HEK293 (cell line): ENCODE measurements around the gene GPHB5.
"Not testable (repeated sequence)": the region's sequence is repeated elsewhere in the genome, so short reads cannot be mapped to it uniquely, and the experiment has no call there.

Experiments
- CTCF ChIA-PET: fragments of 350-600 bp; formaldehyde crosslinking; extraction: SDS; loops from one replicate; lab custom pipeline; 2021; ENCODE audit warnings: antibody characterized with exemption; lab: Yijun Ruan, JAX
- POLR2A ChIA-PET: fragments of 300-600 bp; formaldehyde crosslinking; extraction: SDS; loops from one replicate; lab custom pipeline; 2020; ENCODE audit warnings: antibody characterized with exemption, inconsistent platforms; lab: Yijun Ruan, JAX
- H3K27ac ChIP-seq: fragments of 200-500 bp; sonication (Bioruptor generic); 2 replicates; pipeline ENCODE4 v1.5.1; 2014; ENCODE audit warnings: low read depth, low read length, control low read depth, inconsistent platforms; ENCODE audit errors: extremely low read depth
- H3K36me3 ChIP-seq, 2 experiments: fragments of 200-500 bp in 1 of 2; sonication (Bioruptor generic) in 1 of 2; 1 replicate in 1 of 2; 2 replicates in 1 of 2; pipeline ENCODE4 v1.5.1; 2014 to 2017; ENCODE audit warnings: inconsistent platforms in 2 of 2, low read length in 2 of 2; ENCODE audit not compliant: control insufficient read depth in 2 of 2, insufficient read depth in 1 of 2
- H3K4me1 ChIP-seq: fragments of 200-500 bp; sonication (Bioruptor generic); 2 replicates; pipeline ENCODE4 v1.5.1; 2014; ENCODE audit warnings: mild to moderate bottlenecking, low read length, inconsistent platforms; ENCODE audit not compliant: control insufficient read depth, insufficient read depth
- H3K4me3 ChIP-seq: 2 replicates; pipeline ENCODE4 v1.5.1; 2011; ENCODE audit warnings: low read depth, mild to moderate bottlenecking, control low read depth, low read length, moderate library complexity
- H3K9me3 ChIP-seq: fragments of 200-500 bp; sonication (Bioruptor generic); 2 replicates; pipeline ENCODE4 v1.5.1; 2014; ENCODE audit warnings: low read depth, low read length, inconsistent platforms; ENCODE audit not compliant: control insufficient read depth, insufficient read depth
- FEZF1 ChIP-seq: fragments of 450-650 bp; formaldehyde crosslinking; IDR thresholded peaks from 2 replicates; pipeline ENCODE4 v1.5.1; 2016; ENCODE audit warnings: missing biosample characterization, missing genetic modification characterization
- GLIS1 ChIP-seq: fragments of 450-650 bp; formaldehyde crosslinking; IDR thresholded peaks from 2 replicates; pipeline ENCODE4 v1.5.1; 2016; ENCODE audit warnings: missing biosample characterization, missing genetic modification characterization
- KLF7 ChIP-seq: fragments of 450-650 bp; formaldehyde crosslinking; IDR thresholded peaks from 2 replicates; pipeline ENCODE4 v1.5.1; 2016; ENCODE audit warnings: missing biosample characterization, missing genetic modification characterization, borderline replicate concordance
- OSR2 ChIP-seq: fragments of 450-650 bp; formaldehyde crosslinking; IDR thresholded peaks from 2 replicates; pipeline ENCODE4 v1.5.1; 2016; ENCODE audit warnings: missing biosample characterization, missing genetic modification characterization
- OVOL3 ChIP-seq: fragments of 450-650 bp; formaldehyde crosslinking; IDR thresholded peaks from 2 replicates; pipeline ENCODE4 v1.5.1; 2016; ENCODE audit warnings: missing biosample characterization, missing genetic modification characterization
- PBX3 ChIP-seq: sonication (generic); formaldehyde crosslinking; IDR thresholded peaks from 2 replicates; pipeline ENCODE4 v1.8.1; 2022; ENCODE audit warnings: mild to moderate bottlenecking, moderate library complexity, missing genetic modification reagents
- SCRT2 ChIP-seq: fragments of 450-650 bp; formaldehyde crosslinking; IDR thresholded peaks from 2 replicates; pipeline ENCODE4 v1.5.1; 2016; ENCODE audit warnings: missing biosample characterization, missing genetic modification characterization
- ZBTB1 ChIP-seq: fragments of 450-650 bp; formaldehyde crosslinking; IDR thresholded peaks from 2 replicates; pipeline ENCODE4 v1.5.1; 2016; ENCODE audit warnings: missing biosample characterization, missing genetic modification characterization
- ZBTB6 ChIP-seq: fragments of 450-650 bp; formaldehyde crosslinking; IDR thresholded peaks from 2 replicates; pipeline ENCODE4 v1.5.1; 2017; ENCODE audit warnings: missing biosample characterization, missing genetic modification characterization
- ZNF121 ChIP-seq: fragments of 450-650 bp; formaldehyde crosslinking; IDR thresholded peaks from 2 replicates; pipeline ENCODE4 v1.5.1; 2016; ENCODE audit warnings: missing biosample characterization, missing genetic modification characterization
- ZNF223 ChIP-seq: fragments of 450-650 bp; formaldehyde crosslinking; IDR thresholded peaks from 2 replicates; pipeline ENCODE4 v1.5.1; 2016; ENCODE audit warnings: missing biosample characterization, missing genetic modification characterization
- ZNF324 ChIP-seq: fragments of 450-650 bp; formaldehyde crosslinking; IDR thresholded peaks from 2 replicates; pipeline ENCODE4 v1.5.1; 2016; ENCODE audit warnings: missing biosample characterization, missing genetic modification characterization
- ZNF416 ChIP-seq: fragments of 450-650 bp; formaldehyde crosslinking; IDR thresholded peaks from 2 replicates; pipeline ENCODE4 v1.5.1; 2016; ENCODE audit warnings: missing biosample characterization, missing genetic modification characterization
- ZNF473 ChIP-seq: fragments of 450-650 bp; formaldehyde crosslinking; IDR thresholded peaks from 2 replicates; pipeline ENCODE4 v1.5.1; 2017; ENCODE audit warnings: missing biosample characterization, missing genetic modification characterization
- ZNF501 ChIP-seq: fragments of 450-650 bp; formaldehyde crosslinking; IDR thresholded peaks from 2 replicates; pipeline ENCODE4 v1.5.1; 2016; ENCODE audit warnings: missing biosample characterization, missing genetic modification characterization
- ZNF654 ChIP-seq: fragments of 450-650 bp; formaldehyde crosslinking; IDR thresholded peaks from 2 replicates; pipeline ENCODE4 v1.5.1; 2016; ENCODE audit warnings: low read depth, missing biosample characterization, missing genetic modification characterization
- ZNF677 ChIP-seq: fragments of 450-650 bp; IDR thresholded peaks from 2 replicates; pipeline ENCODE4 v1.5.0; 2018; ENCODE audit warnings: missing biosample characterization, mild to moderate bottlenecking, missing genetic modification characterization, moderate library complexity
- ZNF701 ChIP-seq: fragments of 450-650 bp; formaldehyde crosslinking; IDR thresholded peaks from 2 replicates; pipeline ENCODE4 v1.5.1; 2016; ENCODE audit warnings: missing biosample characterization, missing genetic modification characterization
- ZNF777 ChIP-seq: fragments of 450-650 bp; formaldehyde crosslinking; IDR thresholded peaks from 2 replicates; pipeline ENCODE4 v1.5.1; 2017; ENCODE audit warnings: missing biosample characterization, missing genetic modification characterization, borderline replicate concordance
- ZSCAN4 ChIP-seq: fragments of 450-650 bp; formaldehyde crosslinking; IDR thresholded peaks from 2 replicates; pipeline ENCODE4 v1.5.1; 2017; ENCODE audit warnings: missing biosample characterization, missing genetic modification characterization

The GPHB5 gene

GRCh38 chr14:63282997-63283883, 35.5 kb downstream of the GPHB5 start:
- no peak for TF ChIP-seq PBX3 (CRISPR knock-in tag)
- TF ChIP-seq ZNF416 (tag by site-specific recombination), result no peak
- no peak for TF ChIP-seq ZBTB6
- TF ChIP-seq ZBTB1 (tag by site-specific recombination), result no peak
- TF ChIP-seq ZNF473 (tag by site-specific recombination), result no peak
- no peak for TF ChIP-seq GLIS1
- no peak for TF ChIP-seq ZSCAN4 (tag by site-specific recombination)
- TF ChIP-seq OSR2, result no peak
- TF ChIP-seq ZNF501 (tag by site-specific recombination), result no peak
- no peak for TF ChIP-seq ZNF777 (tag by site-specific recombination)
- no peak for TF ChIP-seq ZNF701 (tag by site-specific recombination)
- no peak for TF ChIP-seq FEZF1 (tag by site-specific recombination)
- no peak for TF ChIP-seq SCRT2 (tag by site-specific recombination)
- no peak for TF ChIP-seq ZNF677 (tag by site-specific recombination)
- no peak for TF ChIP-seq ZNF324 (tag by site-specific recombination)
- TF ChIP-seq KLF7 (tag by site-specific recombination), result no peak
- no peak for TF ChIP-seq OVOL3 (tag by site-specific recombination)
- TF ChIP-seq ZNF654 (tag by site-specific recombination), result no peak
- TF ChIP-seq ZNF223, result no peak
- no peak overlapping the region for H3K27ac ChIP-seq
- no peaks in the 10 kb centered on the region for H3K36me3 ChIP-seq
- H3K4me1 ChIP-seq, result peaks cover 5% of the 10 kb centered on the region; the same call in 1 of the 2 replicates
- H3K4me3 ChIP-seq, result no peak overlapping the region
- ChIA-PET POLR2A (no interaction called here), CTCF (no interaction called here)
- H3K9me3 ChIP-seq, result no peaks in the 10 kb centered on the region

GRCh38 chr14:63279933-63280332, 38.8 kb downstream of the GPHB5 start:
- CTCF ChIA-PET, result interaction anchor here (0.6 to 1.2 kb wide), 3 partner anchors 105 to 759 kb away, joined by 4 to 5 read pairs (median 4); no protein-coding TSS in a partner anchor

More at GRCh38 chr14:63279933-63280332, 38.8 kb downstream of the GPHB5 start:
- peak; percentile 71; the same call in 1 of the 2 replicates for TF ChIP-seq ZNF121 (tag by site-specific recombination)
- H3K9me3 ChIP-seq, H3K36me3 ChIP-seq, H3K27ac ChIP-seq, H3K4me3 ChIP-seq, POLR2A ChIA-PET, H3K4me1 ChIP-seq: not testable (repeated sequence)
